GM19467 (cell line): ENCODE data around the gene TKTL2.
A peak's percentile ranks its signal among the peaks of the same experiment; 100 is the strongest.

Experiments
- ATAC-seq: cut with Tn5 transposase; IDR thresholded peaks from one replicate; pipeline ENCODE4 v1.9.1; 2021; ENCODE audit warnings: mild to moderate bottlenecking, moderate library complexity; ENCODE audit not compliant: unreplicated experiment

The TKTL2 gene

GRCh38 chr4:163473576-163473975, at the start of gene TKTL2:
Gene TKTL2, minus strand, starts transcription at chr4:163473754. Its CDS starts 20 bp downstream, at chr4:163473734.
- ATAC-seq = no peak

GRCh38 chr4:163515198-163515597, 41.6 kb upstream of the TKTL2 start:
- no peak for ATAC-seq

GRCh38 chr4:163505374-163505773, 31.8 kb upstream of the TKTL2 start:
- no peak for ATAC-seq

GRCh38 chr4:163500586-163500985, 27.0 kb upstream of the TKTL2 start:
- no peak for ATAC-seq

- peak; percentile 31 for ATAC-seq
Measured at GRCh38 chr4:163495900-163496299, 22.3 kb upstream of the TKTL2 start.

- peak; percentile 85 for ATAC-seq
Measured at GRCh38 chr4:163494360-163495241, 21.0 kb upstream of the TKTL2 start, which contains the start of gene TMA16. Gene TMA16, plus strand, starts transcription at chr4:163494690. Its CDS starts 112 bp downstream, at chr4:163494802.

GRCh38 chr4:163493643-163494359, 20.2 kb upstream of the TKTL2 start:
- ATAC-seq = no peak

GRCh38 chr4:163492951-163493504, 19.5 kb upstream of the TKTL2 start:
- no peak for ATAC-seq

- ATAC-seq = no peak
Measured at GRCh38 chr4:163489929-163490328, 16.4 kb upstream of the TKTL2 start.

- ATAC-seq = no peak
Measured at GRCh38 chr4:163486321-163486720, 12.8 kb upstream of the TKTL2 start.

GRCh38 chr4:163485589-163485988, 12.0 kb upstream of the TKTL2 start:
- no peak for ATAC-seq

GRCh38 chr4:163484906-163485305, 11.4 kb upstream of the TKTL2 start:
- no peak for ATAC-seq

- ATAC-seq = peak; percentile 63
Measured at GRCh38 chr4:163482190-163482589, 8.6 kb upstream of the TKTL2 start.

- no peak for ATAC-seq
Measured at GRCh38 chr4:163476761-163477438, 3.3 kb upstream of the TKTL2 start.

GRCh38 chr4:163474027-163474426, 473 bp upstream of the TKTL2 start:
- ATAC-seq = no peak

GRCh38 chr4:163473130-163473529, 424 bp downstream of the TKTL2 start:
- no peak for ATAC-seq

- ATAC-seq = no peak
Measured at GRCh38 chr4:163470391-163470790, 3.2 kb downstream of the TKTL2 start.

- ATAC-seq = no peak
Measured at GRCh38 chr4:163467082-163467770, 6.3 kb downstream of the TKTL2 start.

- no peak for ATAC-seq
Measured at GRCh38 chr4:163462556-163462955, 11.0 kb downstream of the TKTL2 start.

- ATAC-seq = no peak
Measured at GRCh38 chr4:163448540-163449203, 24.9 kb downstream of the TKTL2 start.
